SU-DHL-6 (cell line): ENCODE measurements around the gene ZFP36L1.

Experiments
- EZH2phosphoT487 ChIP-seq: fragments of 200-600 bp; sonication (generic), shearing (Covaris generic); conservative IDR thresholded peaks from 2 replicates; pipeline ENCODE4 v1.6.1; 2018; ENCODE audit warnings: mild to moderate bottlenecking, antibody characterized with exemption, low read length, moderate library complexity, mixed read lengths
- TF ChIP-seq, protein P1 (sequence below): fragments of 200-600 bp; sonication (generic); IDR thresholded peaks from one replicate; pipeline ENCODE4 v1.5.1; 2017; ENCODE audit warnings: antibody characterized with exemption, mild to moderate bottlenecking, low read length, moderate library complexity; ENCODE audit not compliant: insufficient read depth, poor library complexity, severe bottlenecking

DNA sequence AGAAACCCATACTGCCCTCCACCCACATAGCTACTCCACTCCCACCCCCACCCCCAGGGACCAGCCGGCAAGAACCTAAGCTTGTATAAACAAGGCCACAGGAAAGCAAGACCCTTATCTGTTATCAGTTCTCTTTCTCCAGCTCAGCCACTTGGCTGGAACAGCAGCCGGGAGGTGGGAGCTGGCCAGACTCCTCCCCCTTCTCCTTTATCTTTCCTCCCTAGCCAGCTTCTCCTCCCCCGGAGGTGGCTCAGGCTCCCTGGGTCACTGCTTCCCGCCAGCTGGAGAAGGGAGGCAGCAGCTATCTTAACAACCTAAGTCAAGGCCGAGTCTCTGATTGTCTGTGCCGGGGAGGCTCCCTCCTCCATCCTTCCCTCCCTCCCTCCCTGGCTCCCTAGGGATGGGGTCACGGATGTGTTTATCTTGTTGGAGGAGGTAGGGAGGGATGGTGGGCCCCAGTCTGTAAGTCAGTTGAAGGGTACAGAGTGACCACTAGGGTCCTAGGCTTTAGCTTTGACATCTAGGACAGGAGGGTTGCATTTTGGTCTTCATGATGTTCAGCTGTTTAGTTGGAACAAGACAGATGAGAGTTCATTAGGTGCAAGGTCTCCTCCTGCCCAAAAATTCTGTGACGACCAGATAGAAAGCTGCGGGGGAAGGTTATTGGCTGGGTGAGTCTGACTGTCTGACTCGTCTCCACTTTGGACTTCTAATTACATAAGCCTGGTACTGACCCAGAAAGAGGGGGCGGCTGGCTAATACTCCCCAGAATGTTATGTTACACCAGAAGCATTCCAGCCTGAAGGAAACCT lies 29.7 kb downstream of the ZFP36L1 start:
- TF ChIP-seq, protein P1, sequence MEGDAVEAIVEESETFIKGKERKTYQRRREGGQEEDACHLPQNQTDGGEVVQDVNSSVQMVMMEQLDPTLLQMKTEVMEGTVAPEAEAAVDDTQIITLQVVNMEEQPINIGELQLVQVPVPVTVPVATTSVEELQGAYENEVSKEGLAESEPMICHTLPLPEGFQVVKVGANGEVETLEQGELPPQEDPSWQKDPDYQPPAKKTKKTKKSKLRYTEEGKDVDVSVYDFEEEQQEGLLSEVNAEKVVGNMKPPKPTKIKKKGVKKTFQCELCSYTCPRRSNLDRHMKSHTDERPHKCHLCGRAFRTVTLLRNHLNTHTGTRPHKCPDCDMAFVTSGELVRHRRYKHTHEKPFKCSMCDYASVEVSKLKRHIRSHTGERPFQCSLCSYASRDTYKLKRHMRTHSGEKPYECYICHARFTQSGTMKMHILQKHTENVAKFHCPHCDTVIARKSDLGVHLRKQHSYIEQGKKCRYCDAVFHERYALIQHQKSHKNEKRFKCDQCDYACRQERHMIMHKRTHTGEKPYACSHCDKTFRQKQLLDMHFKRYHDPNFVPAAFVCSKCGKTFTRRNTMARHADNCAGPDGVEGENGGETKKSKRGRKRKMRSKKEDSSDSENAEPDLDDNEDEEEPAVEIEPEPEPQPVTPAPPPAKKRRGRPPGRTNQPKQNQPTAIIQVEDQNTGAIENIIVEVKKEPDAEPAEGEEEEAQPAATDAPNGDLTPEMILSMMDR, result no peak
- no peak for TF ChIP-seq EZH2phosphoT487
